ENCODE measurements around the gene TRMT10C. TPM values are rescaled to one million over a fixed set of nuclear protein-coding genes. Genes with fewer than 3 reads are reported as not detected.

The TRMT10C gene
- total RNA-seq, 1 donor from 2014 or later = 13.2 TPM

Other genes starting within 250 kb of the TRMT10C start
- gene IMPG2, start 241.3 kb upstream of the TRMT10C start, total RNA-seq = 0.29 TPM
- gene SENP7, start 48.7 kb upstream of the TRMT10C start, total RNA-seq = 16.5 TPM
- 139 TPM for gene PCNP, start 12.3 kb downstream of the TRMT10C start, total RNA-seq
- 15.5 TPM for gene ZBTB11, start 115.3 kb downstream of the TRMT10C start, total RNA-seq
- 827 TPM for gene RPL24, start 124.8 kb downstream of the TRMT10C start, total RNA-seq
- 10.6 TPM for gene CEP97, start 162.7 kb downstream of the TRMT10C start, total RNA-seq
- 13.2 TPM for gene NXPE3, start 217.3 kb downstream of the TRMT10C start, total RNA-seq

Measured in mucosa of gallbladder (tissue), 1 donor.